ENCODE measurements around the gene MDM2. TPM values are rescaled to one million over a fixed set of nuclear protein-coding genes. Genes with fewer than 3 reads are reported as not detected.
"Not testable (repeated sequence)": the region's sequence is repeated elsewhere in the genome, so short reads cannot be mapped to it uniquely, and the experiment has no call there.

The MDM2 gene
- total and polyA plus RNA-seq, 2 of the 13 experiments (the other 11 are each of a cell fraction or from before 2014, with no cell fraction given): 29.3 to 314 TPM

DNA sequence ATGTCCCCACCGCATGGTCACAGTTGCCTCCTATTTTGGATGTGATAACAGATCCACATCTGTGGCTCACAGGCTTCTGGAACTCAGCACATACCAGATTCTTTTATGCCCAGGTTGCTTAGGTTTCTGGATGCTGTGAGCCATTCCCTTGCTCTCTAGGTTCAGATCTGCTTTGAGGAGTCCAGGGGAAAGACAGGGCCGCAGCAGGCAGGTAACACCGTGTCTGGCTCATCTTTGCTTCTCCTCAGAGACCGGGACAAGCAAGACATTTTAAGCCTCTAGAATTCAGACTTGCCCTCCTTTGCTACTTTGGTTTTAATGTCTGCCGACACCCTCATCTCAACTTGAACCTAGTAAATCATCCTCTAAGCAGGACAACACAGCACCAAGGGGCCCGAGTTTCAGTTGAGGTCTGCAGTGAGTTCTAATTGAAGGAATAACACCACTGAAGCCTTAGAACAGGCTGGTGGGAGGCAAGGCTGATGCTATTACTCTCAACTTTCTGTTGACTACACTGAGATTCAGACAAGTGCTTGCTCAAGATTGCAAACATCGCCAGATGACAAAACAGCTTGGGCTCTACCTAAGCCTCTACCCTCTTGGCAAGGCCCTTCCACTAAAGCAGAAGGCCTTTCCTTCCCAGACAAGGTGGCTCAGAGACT is 55.3 kb downstream of the MDM2 start (continued):
- TF ChIP-seq PHF21A (CRISPR knock-in tag; IDR thresholded peaks at IDR 0.05) (no peak), RBFOX2 (IDR thresholded peaks at IDR 0.05; ENCODE audit: low read depth, low read length) (no peak), IRF2 (CRISPR knock-in tag; IDR thresholded peaks at IDR 0.05) (no peak), MED1 (CRISPR knock-in tag; IDR thresholded peaks at IDR 0.05) (no peak), GPN1 (CRISPR knock-in tag; IDR thresholded peaks at IDR 0.05; ENCODE audit: borderline replicate concordance) (no peak)

DNA sequence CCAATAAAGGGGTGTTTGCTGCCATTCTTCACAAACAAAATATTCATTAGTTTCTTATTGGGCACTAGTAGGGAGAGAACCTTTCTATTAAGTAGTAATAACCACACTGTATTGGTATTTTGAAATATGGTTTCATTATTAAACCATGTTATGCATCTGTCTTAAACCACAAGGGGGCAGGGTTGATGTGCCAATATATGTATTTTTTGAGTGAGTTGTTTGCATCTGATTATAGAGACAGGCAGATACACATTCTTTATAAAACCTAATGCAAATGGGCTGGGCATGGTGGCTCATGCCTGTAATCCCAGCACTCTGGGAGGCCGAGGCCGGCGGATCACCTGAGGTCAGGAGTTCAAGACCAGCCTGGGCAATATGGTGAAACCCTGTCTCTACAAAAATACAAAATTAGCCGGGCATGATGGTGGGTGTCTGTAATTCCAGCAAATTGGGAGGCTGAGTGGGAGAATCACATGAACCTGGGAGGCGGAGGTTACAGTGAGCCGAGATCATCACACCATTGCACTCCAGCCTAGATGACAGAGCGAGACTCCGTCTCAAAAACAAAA is 56.0 kb downstream of the MDM2 start:
- H3K4me2 ChIP-seq (ENCODE audit: low read depth, low read length); FAIRE-seq; H2AFZ ChIP-seq (ENCODE audit: low read length); H3K27ac ChIP-seq (ENCODE audit: extremely low read length, insufficient read depth, low read length); BruUV-seq (replicated peaks); H4K20me1 ChIP-seq (ENCODE audit: insufficient read depth, low read length); POLR2A ChIA-PET; H3K4me3 ChIP-seq (replicated peaks in 1 of 3; ENCODE audit: insufficient read depth in 1 of 3, low read depth in 2 of 3, low read length in 3 of 3); H3K9ac ChIP-seq (ENCODE audit: insufficient read depth, low read depth, low read length); H3K79me2 ChIP-seq (ENCODE audit: insufficient read depth, low read length); H3K4me1 ChIP-seq (ENCODE audit: insufficient read depth, low read length); H3K9me3 ChIP-seq (ENCODE audit: low read length); H3K36me3 ChIP-seq (replicated peaks in 1 of 2; ENCODE audit: control insufficient read depth in 1 of 2, insufficient read depth in 2 of 2, low read length in 2 of 2); H3K27me3 ChIP-seq (ENCODE audit: control insufficient read depth in 1 of 2, insufficient read depth in 2 of 2, low read length in 2 of 2); in situ Hi-C loops (cut with HindIII; ENCODE audit: extremely low pct_ligation_motif_present, low pct_unique_long_range_greater_than_20kb): not testable (repeated sequence)
- ATAC-seq (peak; percentile 57; the same call in 2 of the 3 replicates), DNase-seq (ENCODE audit: low spot score) (peak; percentile 52)
- TF ChIP-seq, protein P1, sequence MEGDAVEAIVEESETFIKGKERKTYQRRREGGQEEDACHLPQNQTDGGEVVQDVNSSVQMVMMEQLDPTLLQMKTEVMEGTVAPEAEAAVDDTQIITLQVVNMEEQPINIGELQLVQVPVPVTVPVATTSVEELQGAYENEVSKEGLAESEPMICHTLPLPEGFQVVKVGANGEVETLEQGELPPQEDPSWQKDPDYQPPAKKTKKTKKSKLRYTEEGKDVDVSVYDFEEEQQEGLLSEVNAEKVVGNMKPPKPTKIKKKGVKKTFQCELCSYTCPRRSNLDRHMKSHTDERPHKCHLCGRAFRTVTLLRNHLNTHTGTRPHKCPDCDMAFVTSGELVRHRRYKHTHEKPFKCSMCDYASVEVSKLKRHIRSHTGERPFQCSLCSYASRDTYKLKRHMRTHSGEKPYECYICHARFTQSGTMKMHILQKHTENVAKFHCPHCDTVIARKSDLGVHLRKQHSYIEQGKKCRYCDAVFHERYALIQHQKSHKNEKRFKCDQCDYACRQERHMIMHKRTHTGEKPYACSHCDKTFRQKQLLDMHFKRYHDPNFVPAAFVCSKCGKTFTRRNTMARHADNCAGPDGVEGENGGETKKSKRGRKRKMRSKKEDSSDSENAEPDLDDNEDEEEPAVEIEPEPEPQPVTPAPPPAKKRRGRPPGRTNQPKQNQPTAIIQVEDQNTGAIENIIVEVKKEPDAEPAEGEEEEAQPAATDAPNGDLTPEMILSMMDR (CRISPR knock-in tag; IDR thresholded peaks at IDR 0.05): peak; percentile 64
- TF ChIP-seq, protein P2, sequence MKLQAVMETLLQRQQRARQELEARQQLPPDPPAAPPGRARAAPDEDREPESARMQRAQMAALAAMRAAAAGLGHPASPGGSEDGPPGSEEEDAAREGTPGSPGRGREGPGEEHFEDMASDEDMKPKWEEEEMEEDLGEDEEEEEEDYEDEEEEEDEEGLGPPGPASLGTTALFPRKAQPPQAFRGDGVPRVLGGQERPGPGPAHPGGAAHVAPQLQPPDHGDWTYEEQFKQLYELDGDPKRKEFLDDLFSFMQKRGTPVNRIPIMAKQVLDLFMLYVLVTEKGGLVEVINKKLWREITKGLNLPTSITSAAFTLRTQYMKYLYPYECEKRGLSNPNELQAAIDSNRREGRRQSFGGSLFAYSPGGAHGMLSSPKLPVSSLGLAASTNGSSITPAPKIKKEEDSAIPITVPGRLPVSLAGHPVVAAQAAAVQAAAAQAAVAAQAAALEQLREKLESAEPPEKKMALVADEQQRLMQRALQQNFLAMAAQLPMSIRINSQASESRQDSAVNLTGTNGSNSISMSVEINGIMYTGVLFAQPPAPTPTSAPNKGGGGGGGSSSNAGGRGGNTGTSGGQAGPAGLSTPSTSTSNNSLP (IDR thresholded peaks at IDR 0.05; ENCODE audit: low read depth, low read length): 0 out of 2 replicates have a peak, but pooled peaks have one; percentile 28
- TF ChIP-seq SMC3 (IDR thresholded peaks at IDR 0.05; ENCODE audit: low read length): peak; percentile 52; the same call in 1 of the 2 replicates
- TF ChIP-seq STAG1 (CRISPR knock-in tag; IDR thresholded peaks at IDR 0.05): peak; percentile 78
- TF ChIP-seq RAD21 (CRISPR knock-in tag; IDR thresholded peaks at IDR 0.05): peak; percentile 51; the same call in 1 of the 2 replicates
- intact Hi-C loops (cut with micrococcal nuclease; ENCODE audit: unreplicated experiment): loop anchor here (1.0 to 5.0 kb wide), 2 partner anchors 206 to 293 kb away; no protein-coding TSS in a partner anchor
- CTCF ChIA-PET (ENCODE audit: low intra/inter-chr PET ratio, low total read pairs): interaction anchor here (2.4 kb wide), 1 partner anchor 206 kb away, joined by 15 read pairs; no protein-coding TSS in a partner anchor
- WGBS (ENCODE audit: low lambda C conversion rate): 43% methylated on average over 8 of the region's 8 CpGs

Data from HepG2 (cell line).